ENCODE measurements around the gene SUFU. TPM values are rescaled to one million over a fixed set of nuclear protein-coding genes. Genes with fewer than 3 reads are reported as not detected.

SUFU gene
- total and polyA plus RNA-seq, 2 of the 8 experiments (the other 6 are each of a cell fraction or from before 2014, with no cell fraction given): 7.0 to 10.8 TPM

DNA sequence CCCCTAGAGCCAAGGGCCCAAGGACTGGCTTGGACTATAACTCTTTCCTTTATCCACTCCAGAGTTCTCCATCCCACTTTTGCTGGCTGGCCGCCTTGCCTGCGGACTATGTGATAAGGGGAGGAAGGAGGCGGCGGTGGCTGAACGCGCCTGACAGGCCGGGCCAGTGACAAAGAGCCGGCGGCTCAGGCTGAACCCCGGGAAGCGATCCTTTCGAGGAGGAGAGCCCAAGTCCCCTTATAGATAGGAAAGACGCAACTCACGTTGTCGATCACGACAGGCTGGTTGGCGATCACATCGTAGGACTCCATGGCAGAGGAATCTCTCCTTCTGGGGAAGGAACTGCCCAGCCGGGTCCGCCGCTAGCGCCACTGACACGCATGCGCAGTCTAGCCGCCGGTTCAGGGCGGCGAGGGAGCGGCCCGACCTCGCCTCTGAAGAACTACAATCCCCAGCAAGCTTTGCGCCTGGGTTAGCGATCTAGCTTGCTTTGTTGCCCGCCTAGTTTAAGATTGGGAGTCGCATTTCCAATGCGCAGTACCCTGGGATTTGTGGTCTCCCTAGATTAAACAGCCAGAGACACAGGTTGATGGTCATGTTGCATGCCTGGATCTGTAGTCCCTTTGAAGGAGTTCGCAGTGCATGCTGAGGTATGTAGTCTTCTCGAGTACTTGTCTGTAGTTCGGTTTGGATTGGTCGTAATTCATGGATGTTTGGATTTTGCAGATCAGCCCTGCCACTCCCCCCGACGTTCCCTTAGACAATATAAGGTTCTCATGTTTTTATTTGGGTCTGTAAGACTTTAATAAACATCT is 1.2 kb upstream of the SUFU start, which contains the start of gene ACTR1A (continued):
- TF ChIP-seq, protein P1, sequence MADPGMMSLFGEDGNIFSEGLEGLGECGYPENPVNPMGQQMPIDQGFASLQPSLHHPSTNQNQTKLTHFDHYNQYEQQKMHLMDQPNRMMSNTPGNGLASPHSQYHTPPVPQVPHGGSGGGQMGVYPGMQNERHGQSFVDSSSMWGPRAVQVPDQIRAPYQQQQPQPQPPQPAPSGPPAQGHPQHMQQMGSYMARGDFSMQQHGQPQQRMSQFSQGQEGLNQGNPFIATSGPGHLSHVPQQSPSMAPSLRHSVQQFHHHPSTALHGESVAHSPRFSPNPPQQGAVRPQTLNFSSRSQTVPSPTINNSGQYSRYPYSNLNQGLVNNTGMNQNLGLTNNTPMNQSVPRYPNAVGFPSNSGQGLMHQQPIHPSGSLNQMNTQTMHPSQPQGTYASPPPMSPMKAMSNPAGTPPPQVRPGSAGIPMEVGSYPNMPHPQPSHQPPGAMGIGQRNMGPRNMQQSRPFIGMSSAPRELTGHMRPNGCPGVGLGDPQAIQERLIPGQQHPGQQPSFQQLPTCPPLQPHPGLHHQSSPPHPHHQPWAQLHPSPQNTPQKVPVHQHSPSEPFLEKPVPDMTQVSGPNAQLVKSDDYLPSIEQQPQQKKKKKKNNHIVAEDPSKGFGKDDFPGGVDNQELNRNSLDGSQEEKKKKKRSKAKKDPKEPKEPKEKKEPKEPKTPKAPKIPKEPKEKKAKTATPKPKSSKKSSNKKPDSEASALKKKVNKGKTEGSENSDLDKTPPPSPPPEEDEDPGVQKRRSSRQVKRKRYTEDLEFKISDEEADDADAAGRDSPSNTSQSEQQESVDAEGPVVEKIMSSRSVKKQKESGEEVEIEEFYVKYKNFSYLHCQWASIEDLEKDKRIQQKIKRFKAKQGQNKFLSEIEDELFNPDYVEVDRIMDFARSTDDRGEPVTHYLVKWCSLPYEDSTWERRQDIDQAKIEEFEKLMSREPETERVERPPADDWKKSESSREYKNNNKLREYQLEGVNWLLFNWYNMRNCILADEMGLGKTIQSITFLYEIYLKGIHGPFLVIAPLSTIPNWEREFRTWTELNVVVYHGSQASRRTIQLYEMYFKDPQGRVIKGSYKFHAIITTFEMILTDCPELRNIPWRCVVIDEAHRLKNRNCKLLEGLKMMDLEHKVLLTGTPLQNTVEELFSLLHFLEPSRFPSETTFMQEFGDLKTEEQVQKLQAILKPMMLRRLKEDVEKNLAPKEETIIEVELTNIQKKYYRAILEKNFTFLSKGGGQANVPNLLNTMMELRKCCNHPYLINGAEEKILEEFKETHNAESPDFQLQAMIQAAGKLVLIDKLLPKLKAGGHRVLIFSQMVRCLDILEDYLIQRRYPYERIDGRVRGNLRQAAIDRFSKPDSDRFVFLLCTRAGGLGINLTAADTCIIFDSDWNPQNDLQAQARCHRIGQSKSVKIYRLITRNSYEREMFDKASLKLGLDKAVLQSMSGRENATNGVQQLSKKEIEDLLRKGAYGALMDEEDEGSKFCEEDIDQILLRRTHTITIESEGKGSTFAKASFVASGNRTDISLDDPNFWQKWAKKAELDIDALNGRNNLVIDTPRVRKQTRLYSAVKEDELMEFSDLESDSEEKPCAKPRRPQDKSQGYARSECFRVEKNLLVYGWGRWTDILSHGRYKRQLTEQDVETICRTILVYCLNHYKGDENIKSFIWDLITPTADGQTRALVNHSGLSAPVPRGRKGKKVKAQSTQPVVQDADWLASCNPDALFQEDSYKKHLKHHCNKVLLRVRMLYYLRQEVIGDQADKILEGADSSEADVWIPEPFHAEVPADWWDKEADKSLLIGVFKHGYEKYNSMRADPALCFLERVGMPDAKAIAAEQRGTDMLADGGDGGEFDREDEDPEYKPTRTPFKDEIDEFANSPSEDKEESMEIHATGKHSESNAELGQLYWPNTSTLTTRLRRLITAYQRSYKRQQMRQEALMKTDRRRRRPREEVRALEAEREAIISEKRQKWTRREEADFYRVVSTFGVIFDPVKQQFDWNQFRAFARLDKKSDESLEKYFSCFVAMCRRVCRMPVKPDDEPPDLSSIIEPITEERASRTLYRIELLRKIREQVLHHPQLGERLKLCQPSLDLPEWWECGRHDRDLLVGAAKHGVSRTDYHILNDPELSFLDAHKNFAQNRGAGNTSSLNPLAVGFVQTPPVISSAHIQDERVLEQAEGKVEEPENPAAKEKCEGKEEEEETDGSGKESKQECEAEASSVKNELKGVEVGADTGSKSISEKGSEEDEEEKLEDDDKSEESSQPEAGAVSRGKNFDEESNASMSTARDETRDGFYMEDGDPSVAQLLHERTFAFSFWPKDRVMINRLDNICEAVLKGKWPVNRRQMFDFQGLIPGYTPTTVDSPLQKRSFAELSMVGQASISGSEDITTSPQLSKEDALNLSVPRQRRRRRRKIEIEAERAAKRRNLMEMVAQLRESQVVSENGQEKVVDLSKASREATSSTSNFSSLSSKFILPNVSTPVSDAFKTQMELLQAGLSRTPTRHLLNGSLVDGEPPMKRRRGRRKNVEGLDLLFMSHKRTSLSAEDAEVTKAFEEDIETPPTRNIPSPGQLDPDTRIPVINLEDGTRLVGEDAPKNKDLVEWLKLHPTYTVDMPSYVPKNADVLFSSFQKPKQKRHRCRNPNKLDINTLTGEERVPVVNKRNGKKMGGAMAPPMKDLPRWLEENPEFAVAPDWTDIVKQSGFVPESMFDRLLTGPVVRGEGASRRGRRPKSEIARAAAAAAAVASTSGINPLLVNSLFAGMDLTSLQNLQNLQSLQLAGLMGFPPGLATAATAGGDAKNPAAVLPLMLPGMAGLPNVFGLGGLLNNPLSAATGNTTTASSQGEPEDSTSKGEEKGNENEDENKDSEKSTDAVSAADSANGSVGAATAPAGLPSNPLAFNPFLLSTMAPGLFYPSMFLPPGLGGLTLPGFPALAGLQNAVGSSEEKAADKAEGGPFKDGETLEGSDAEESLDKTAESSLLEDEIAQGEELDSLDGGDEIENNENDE (IDR thresholded peaks at IDR 0.05; ENCODE audit: insufficient replicate concordance, low read length): no peak
- TF ChIP-seq PHF8 (conservative IDR thresholded peaks at IDR 0.05; ENCODE audit: low read depth, low read length): peak; percentile 69
- no peak for TF ChIP-seq RXRA (IDR thresholded peaks at IDR 0.05; ENCODE audit: insufficient read depth, low read depth, low read length)
- TF ChIP-seq, protein P2, sequence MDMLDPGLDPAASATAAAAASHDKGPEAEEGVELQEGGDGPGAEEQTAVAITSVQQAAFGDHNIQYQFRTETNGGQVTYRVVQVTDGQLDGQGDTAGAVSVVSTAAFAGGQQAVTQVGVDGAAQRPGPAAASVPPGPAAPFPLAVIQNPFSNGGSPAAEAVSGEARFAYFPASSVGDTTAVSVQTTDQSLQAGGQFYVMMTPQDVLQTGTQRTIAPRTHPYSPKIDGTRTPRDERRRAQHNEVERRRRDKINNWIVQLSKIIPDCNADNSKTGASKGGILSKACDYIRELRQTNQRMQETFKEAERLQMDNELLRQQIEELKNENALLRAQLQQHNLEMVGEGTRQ (IDR thresholded peaks at IDR 0.05; ENCODE audit: low read length): no peak
- no peak for TF ChIP-seq EZH2 (IDR thresholded peaks at IDR 0.05; ENCODE audit: low read depth, low read length, severe bottlenecking)
- TF ChIP-seq FOSL1 (IDR thresholded peaks at IDR 0.05; ENCODE audit: insufficient read depth, low read depth, low read length): no peak
- no peak for TF ChIP-seq HDAC6 (IDR thresholded peaks at IDR 0.05; ENCODE audit: low read depth, low read length)
- TF ChIP-seq TBP (IDR thresholded peaks at IDR 0.05; ENCODE audit: low read depth, low read length): no peak
- no peak for TF ChIP-seq MAFK (IDR thresholded peaks at IDR 0.05; ENCODE audit: low read depth, low read length)

All from H1 (cell line).